Activated CD4-positive, alpha-beta memory T cell treated with anti-CD3 and anti-CD28 coated beads for 36 hours (primary cell): ENCODE measurements around the gene PDIA5. TPM values are rescaled to one million over a fixed set of nuclear protein-coding genes. Genes with fewer than 3 reads are reported as not detected.

ENCODE experiments used
- CTCF ChIA-PET: fragments of 350-600 bp; sonication (Branson Sonifier 250); formaldehyde crosslinking; loops from one replicate; lab custom pipeline; 2021; ENCODE audit warnings: antibody characterized with exemption, inconsistent platforms; lab: Charles Lee
- POLR2A ChIA-PET: fragments of 350-600 bp; sonication (Branson Sonifier 250); formaldehyde crosslinking; loops from one replicate; lab custom pipeline; 2021; ENCODE audit warnings: antibody characterized with exemption; lab: Charles Lee
- DNase-seq: peaks from one replicate; pipeline ENCODE4 v3.0.0-alpha.2; 2020
- H3K27ac Mint-ChIP-seq: one replicate; pipeline ENCODE4 v1.8.0; 2021; ENCODE audit warnings: mixed read lengths
- H3K27me3 Mint-ChIP-seq: one replicate; pipeline ENCODE4 v1.8.0; 2021; ENCODE audit warnings: mixed read lengths
- H3K36me3 Mint-ChIP-seq: one replicate; pipeline ENCODE4 v1.8.0; 2021; ENCODE audit warnings: mixed read lengths
- H3K4me1 Mint-ChIP-seq: one replicate; pipeline ENCODE4 v1.8.0; 2021; ENCODE audit warnings: low read depth, mixed read lengths
- H3K4me3 Mint-ChIP-seq: one replicate; pipeline ENCODE4 v1.8.0; 2021; ENCODE audit warnings: mild to moderate bottlenecking, mixed read lengths
- H3K9me3 Mint-ChIP-seq: one replicate; pipeline ENCODE4 v1.8.0; 2021; ENCODE audit warnings: mixed read lengths
- intact Hi-C: fragments of 100-400 bp; cut with micrococcal nuclease; formaldehyde crosslinking; loops from one replicate; pipeline ENCODE4 v1.15.1; 2023
- total RNA-seq, 2 experiments: library from RNA; stranded (reverse); gene quantifications; one replicate each; pipeline ENCODE4 v1.2.3, GENCODE V29; 2021

Gene PDIA5
- total RNA-seq, 2 experiments from 2014 or later, result 21.7 to 21.8 TPM

DNA sequence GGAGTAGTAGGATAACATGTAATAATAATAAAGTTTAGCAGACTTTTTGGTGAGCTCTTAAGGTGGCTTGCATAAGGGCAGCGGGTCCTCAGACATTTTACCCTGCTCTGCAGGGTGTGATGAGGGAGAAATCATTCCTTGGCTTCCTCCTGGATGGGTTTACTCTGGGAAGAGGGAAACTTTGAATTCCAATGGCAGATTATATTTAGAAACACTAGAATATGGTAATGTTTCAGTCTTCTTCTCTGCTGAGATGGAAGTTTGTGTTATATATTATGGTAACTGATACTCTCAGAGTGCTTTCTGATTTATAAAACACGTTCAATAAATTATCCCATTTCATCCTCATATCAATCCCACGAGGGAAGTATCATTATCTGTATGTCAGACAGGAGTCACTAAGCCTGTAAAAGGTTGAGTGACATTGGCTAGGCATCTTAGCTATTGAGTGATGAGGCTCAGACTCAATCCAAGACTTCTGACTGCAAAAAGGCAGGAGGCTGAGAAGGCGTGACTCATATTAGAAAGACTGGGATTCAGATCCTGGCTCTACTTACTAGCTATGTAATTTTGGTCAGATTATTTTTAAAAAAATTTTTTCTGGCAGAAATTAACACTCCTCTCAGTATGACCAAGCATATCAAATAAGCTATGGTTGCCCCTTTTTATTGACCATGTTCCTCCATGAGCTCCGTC, 19.3 kb downstream of the PDIA5 start:
- no peaks in the 10 kb centered on the region for H3K27me3 Mint-ChIP-seq
- ChIA-PET POLR2A (no interaction called here), CTCF (no interaction called here)
- H3K36me3 Mint-ChIP-seq, result peaks cover 3% of the 10 kb centered on the region
- no peaks in the 10 kb centered on the region for H3K9me3 Mint-ChIP-seq
- intact Hi-C loops, result no loop called here
- DNase-seq, result no peak
- H3K4me1 Mint-ChIP-seq, result peaks cover 19% of the 10 kb centered on the region
- no peak overlapping the region for H3K27ac Mint-ChIP-seq
- H3K4me3 Mint-ChIP-seq, result no peak overlapping the region

DNA sequence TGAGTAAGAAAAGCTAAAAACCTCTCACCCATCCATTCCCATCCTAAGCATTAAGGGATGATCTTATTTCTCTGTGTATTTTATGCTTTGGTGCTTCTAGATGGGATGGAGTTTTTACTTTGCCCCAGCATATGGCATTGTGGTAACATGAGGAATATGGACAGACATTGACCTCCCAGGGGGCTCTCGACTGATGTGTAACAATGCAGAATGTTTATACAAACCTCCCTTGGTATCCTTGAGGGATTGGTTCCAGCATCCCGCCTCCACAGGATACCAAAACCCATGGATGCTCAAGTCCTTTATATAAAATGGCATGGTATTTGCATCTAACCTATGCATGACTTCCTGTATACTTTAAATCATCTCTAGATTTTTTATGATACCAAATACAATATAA, 21.6 kb downstream of the PDIA5 start:
- CTCF ChIA-PET, result no interaction called here
- H3K4me3 Mint-ChIP-seq, result no peak overlapping the region
- H3K27me3 Mint-ChIP-seq, result no peaks in the 10 kb centered on the region
- H3K4me1 Mint-ChIP-seq, result peaks cover 21% of the 10 kb centered on the region
- H3K9me3 Mint-ChIP-seq, result no peaks in the 10 kb centered on the region
- POLR2A ChIA-PET, result no interaction called here
- peaks cover 15% of the 10 kb centered on the region for H3K36me3 Mint-ChIP-seq
- H3K27ac Mint-ChIP-seq, result no peak overlapping the region
- DNase-seq, result no peak
- intact Hi-C loops, result no loop called here

DNA sequence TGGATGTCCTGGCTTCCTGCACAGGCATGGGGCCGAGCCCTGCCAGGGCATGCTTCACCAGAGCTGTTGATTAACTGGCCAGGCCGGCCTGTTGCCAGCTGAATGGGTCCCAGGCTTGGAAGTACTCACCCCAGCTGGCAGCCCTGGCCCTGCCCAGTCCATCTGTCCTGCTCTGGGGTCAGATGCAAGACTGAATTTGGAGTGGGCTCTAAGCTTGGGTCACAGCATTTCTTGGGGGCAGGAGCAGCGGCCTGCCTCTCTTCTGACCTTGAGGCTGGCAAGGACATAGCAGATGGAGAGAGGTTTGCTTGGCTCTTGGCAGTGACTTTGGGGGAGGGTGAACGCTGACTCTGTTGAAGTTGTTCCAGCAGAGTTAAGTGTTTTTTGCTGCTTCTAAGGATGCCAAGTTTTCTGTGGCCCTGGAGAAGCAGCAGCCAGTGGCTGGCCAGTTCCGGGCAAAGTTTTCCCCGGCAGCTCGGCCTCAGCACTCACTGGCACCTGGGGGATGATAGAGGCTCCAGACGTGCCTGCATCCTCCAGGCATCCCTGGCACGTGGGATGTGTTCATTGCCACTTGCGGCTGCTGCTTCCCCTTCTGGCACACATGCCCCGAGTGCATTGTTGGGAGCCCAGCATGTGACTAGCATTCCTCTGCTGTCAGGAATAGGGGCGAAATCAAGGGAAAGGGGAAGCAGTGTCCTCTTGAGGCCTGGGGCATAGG, 22.9 kb downstream of the PDIA5 start:
- no peak overlapping the region for H3K4me3 Mint-ChIP-seq
- H3K27me3 Mint-ChIP-seq, result no peaks in the 10 kb centered on the region
- no peak for DNase-seq
- peaks cover 21% of the 10 kb centered on the region for H3K36me3 Mint-ChIP-seq
- CTCF ChIA-PET, result no interaction called here
- no peaks in the 10 kb centered on the region for H3K9me3 Mint-ChIP-seq
- POLR2A ChIA-PET, result interaction anchor here (1.1 kb wide), 1 partner anchor 15 kb away, joined by 4 read pairs; no protein-coding TSS in a partner anchor
- intact Hi-C loops, result no loop called here
- peaks cover 10% of the 10 kb centered on the region for H3K4me1 Mint-ChIP-seq
- H3K27ac Mint-ChIP-seq, result no peak overlapping the region

DNA sequence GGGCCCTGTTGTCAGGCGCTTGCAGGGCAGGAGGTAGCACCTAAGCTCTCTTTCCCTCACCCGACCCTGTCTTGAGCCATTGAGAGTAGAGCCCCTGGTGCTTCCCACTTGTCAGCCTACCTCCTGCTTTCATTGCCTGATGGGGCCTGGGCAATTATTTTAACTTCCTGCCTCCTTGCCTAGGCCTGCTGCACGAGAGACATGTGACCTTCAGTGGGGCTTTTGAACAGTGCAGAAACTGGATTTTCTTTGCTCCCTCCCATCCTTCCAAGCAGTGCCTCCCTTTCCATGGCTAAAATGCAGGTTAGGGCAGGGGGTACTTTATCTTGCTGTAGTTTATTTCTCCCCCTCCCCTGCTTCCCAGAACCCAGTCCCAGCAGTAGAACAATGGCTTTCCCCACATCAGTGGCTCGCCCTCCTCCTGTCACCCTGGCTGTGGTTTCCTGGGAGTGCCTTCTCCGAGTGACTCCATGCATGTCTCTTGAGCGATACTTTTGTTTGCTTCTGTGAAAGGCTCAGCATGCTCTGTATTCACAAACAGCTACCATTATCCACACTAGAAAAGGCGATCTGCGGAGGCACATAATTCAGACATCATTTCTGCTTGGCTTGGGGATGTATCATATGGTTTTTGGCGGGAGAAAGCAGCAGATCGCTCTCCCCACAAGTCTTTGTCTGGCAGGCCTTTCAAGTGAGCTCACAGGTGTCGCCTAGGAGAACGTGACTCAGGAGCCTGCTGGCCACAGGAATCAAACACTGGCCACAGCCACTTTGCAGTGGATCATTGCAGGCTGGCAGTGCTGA, 24.1 kb downstream of the PDIA5 start:
- DNase-seq, result no peak
- Mint-ChIP-seq H3K9me3 (no peaks in the 10 kb centered on the region), H3K27ac (no peak overlapping the region)

DNA sequence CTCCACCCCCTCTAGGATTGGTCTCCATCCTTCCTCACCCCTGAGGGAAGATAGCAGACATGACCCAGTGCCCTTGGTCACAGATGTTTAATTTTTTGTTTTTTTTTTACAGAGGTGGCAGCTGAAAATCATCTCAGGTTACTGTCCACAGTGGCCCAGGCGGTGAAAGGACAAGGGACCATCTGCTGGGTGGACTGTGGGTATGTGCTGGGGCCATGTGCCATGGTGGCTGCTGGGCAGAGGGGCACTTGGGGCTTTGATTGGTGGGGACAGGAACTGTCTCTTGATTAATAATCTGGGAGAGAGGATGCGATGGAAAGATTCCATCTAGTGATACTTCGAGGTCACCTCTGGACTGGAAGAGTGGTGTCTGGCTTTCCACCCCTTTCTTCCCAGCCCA, 25.4 kb downstream of the PDIA5 start:
- DNase-seq, result no peak
- no peak overlapping the region for H3K4me3 Mint-ChIP-seq
- H3K27me3 Mint-ChIP-seq, result no peaks in the 10 kb centered on the region
- intact Hi-C loops, result no loop called here
- ChIA-PET CTCF (no interaction called here), POLR2A (no interaction called here)
- no peak overlapping the region for H3K27ac Mint-ChIP-seq
- H3K36me3 Mint-ChIP-seq, result peaks cover 26% of the 10 kb centered on the region
- H3K4me1 Mint-ChIP-seq, result peaks cover 10% of the 10 kb centered on the region
- no peaks in the 10 kb centered on the region for H3K9me3 Mint-ChIP-seq

More for the DNA sequence above, 24.1 kb downstream of the PDIA5 start:
- peaks cover 21% of the 10 kb centered on the region for H3K36me3 Mint-ChIP-seq
- POLR2A ChIA-PET, result interaction anchor here (1.1 kb wide), 1 partner anchor 13 kb away, joined by 4 read pairs; no protein-coding TSS in a partner anchor
- CTCF ChIA-PET, result no interaction called here
- peaks cover 10% of the 10 kb centered on the region for H3K4me1 Mint-ChIP-seq
- H3K4me3 Mint-ChIP-seq, result no peak overlapping the region
- intact Hi-C loops, result no loop called here
- H3K27me3 Mint-ChIP-seq, result no peaks in the 10 kb centered on the region

DNA sequence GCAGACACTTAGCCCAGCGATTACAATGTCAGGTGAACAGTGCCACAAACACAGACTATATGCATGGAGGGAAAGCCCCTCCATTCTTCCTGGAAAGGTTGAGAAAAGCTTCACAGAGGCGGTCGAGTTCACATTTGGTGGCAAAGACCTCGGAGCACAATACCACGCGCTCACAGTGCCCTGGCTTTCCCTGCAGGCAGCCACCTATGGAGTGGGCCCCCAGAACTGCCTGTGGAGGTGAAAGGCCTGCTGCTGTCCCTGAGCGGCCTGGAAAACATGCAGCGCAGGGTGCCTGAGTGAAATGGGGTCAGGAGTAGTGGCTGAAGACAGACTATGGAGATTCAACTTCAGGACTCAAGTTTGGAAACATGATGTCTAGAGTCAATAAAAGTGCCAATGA, 26.9 kb downstream of the PDIA5 start:
- CTCF ChIA-PET, result no interaction called here
- H3K36me3 Mint-ChIP-seq, result peaks cover 30% of the 10 kb centered on the region
- H3K4me3 Mint-ChIP-seq, result no peak overlapping the region
- no peaks in the 10 kb centered on the region for H3K27me3 Mint-ChIP-seq
- peaks cover 10% of the 10 kb centered on the region for H3K4me1 Mint-ChIP-seq
- DNase-seq, result no peak
- no peaks in the 10 kb centered on the region for H3K9me3 Mint-ChIP-seq
- H3K27ac Mint-ChIP-seq, result no peak overlapping the region
- POLR2A ChIA-PET, result no interaction called here
- intact Hi-C loops, result no loop called here

DNA sequence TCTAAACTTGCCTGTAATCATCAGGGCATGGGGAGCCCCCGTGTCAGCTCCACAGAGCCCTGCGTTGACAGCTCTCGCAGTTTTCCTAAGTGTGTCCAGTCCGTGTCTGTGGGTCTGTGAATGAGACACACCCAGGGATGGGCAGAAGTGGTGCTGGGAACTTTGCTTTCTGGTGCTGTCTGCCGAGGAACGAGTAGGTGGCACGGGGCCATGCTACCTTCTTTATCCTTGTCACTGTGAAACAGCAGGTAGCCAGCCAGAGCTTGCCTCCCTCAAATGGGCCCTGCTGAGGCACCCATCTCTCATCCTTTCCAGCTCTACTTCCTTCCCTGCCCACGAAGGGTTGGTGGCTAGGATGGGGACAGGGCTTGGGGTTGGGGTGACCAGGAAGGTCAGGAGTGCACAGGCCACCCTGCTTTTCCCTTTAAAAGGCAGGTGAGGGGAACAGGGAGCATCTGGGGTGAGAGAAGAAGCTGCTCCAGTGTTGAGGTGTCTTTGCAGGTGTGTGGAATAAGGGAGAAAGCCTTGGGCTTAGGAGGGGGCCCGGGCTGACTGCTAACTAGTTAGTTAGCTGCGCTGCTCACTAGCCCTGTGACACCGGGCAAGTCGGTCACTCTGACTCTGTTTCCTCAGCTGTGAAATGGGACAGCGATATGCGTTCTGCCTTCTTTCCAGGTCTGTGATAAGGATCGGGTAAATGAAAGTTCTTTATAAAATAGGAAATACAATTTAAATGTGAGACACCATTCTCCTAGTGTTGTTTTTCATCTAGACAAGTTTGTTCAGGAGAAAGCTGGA, 27.9 kb downstream of the PDIA5 start:
- intact Hi-C loops, result no loop called here
- peaks cover 36% of the 10 kb centered on the region for H3K36me3 Mint-ChIP-seq
- no peaks in the 10 kb centered on the region for H3K27me3 Mint-ChIP-seq
- peaks cover 10% of the 10 kb centered on the region for H3K4me1 Mint-ChIP-seq
- no peak for DNase-seq
- no peak overlapping the region for H3K27ac Mint-ChIP-seq
- POLR2A ChIA-PET, result no interaction called here
- no peaks in the 10 kb centered on the region for H3K9me3 Mint-ChIP-seq
- CTCF ChIA-PET, result no interaction called here
- no peak overlapping the region for H3K4me3 Mint-ChIP-seq

DNA sequence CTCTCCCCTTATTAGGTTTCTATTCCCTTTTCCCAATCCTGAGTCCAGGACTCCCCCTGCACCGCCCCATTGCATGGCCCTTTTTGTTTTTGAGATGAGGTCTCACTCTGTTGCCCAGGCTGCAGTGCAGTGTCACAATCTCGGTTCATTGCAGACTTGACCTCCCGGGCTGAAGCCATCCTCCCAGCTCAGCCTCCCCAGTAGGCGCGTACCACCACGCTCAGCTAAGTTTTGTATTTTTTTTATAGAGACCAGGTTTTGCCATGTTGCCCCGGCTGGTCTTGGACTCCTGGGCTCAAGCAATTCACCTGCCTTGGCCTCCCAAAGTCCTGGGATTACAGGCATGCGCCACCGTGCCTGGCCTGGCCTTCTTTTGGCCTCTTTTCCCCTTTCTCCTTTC, 29.3 kb downstream of the PDIA5 start:
- Mint-ChIP-seq H3K4me1 (peaks cover 2% of the 10 kb centered on the region), H3K36me3 (peaks cover 33% of the 10 kb centered on the region), H3K4me3 (no peak overlapping the region), H3K27ac (no peak overlapping the region), H3K9me3 (no peaks in the 10 kb centered on the region), H3K27me3 (no peaks in the 10 kb centered on the region)
- intact Hi-C loops, result no loop called here
- POLR2A ChIA-PET, result no interaction called here
- CTCF ChIA-PET, result no interaction called here
- DNase-seq, result no peak

DNA sequence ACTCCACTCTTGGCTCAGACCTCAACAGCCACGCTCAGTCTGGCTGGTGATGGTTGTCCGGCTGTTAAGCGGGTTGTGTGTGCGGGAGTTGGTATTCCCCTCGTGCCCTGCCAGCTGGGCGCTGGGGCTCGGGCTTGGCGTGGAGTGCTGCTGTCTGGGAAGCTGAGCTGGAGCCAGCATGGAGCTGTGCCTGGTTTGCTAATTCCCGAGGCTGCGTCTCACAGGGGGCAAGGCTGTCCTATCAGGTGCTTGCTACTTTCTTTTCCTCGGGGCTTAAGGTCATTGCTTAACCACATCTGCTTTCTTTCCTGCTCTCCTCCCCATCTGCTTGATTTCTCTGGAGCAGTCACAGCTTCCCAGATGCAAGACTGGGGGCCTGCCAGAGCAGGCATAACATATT, 29.9 kb downstream of the PDIA5 start:
- no peaks in the 10 kb centered on the region for H3K27me3 Mint-ChIP-seq
- POLR2A ChIA-PET, result no interaction called here
- no peaks in the 10 kb centered on the region for H3K4me1 Mint-ChIP-seq
- no peak overlapping the region for H3K4me3 Mint-ChIP-seq
- no peak overlapping the region for H3K27ac Mint-ChIP-seq
- CTCF ChIA-PET, result no interaction called here
- intact Hi-C loops, result no loop called here
- H3K36me3 Mint-ChIP-seq, result peaks cover 31% of the 10 kb centered on the region
- H3K9me3 Mint-ChIP-seq, result no peaks in the 10 kb centered on the region
- DNase-seq, result no peak

DNA sequence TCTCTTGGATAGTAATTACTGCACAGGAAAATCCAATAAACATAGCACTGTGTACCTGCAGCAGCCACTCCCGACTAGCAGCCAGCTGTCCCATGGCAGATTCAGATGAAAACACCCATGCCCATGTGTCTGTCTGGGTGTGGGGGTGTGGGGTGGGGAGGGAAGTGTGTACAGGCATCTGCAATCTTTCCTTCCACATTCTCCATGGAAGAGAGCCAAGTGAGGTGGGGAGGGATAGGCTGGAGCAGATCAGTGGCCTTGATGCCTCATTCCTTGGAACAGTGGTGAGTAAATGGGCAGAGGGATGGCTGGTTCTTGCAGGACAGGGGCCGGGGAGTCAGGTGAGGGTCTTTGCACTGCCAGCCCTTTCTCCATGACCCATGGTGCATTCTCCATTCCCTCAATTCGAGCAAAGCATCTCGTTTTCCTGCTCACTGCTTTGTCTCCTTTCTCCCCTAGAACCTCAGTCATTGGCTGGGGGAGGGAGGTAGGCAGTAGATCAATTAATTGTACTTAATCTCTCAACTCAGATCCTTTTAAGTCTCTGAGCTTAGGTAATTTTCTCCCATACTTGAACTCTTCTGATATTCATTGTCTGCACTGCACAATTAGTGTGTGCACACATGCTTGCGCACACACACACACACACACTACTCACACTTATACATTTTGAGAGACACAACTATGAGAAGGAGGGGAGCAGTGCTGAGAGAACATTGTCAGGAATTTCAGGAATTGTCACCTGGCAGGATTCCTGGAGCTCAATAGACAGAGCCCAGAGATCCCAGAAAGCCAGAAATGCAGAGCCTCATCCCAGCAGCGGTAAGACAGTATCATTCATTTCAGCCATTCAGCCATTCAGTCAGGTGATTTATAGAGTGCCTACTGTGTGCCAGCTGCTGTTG, 31.9 kb downstream of the PDIA5 start:
- Mint-ChIP-seq H3K9me3 (no peaks in the 10 kb centered on the region), H3K36me3 (peaks cover 28% of the 10 kb centered on the region), H3K27ac (no peak overlapping the region), H3K27me3 (no peaks in the 10 kb centered on the region), H3K4me3 (no peak overlapping the region), H3K4me1 (no peaks in the 10 kb centered on the region)
- intact Hi-C loops, result no loop called here
- DNase-seq, result no peak
- ChIA-PET CTCF (no interaction called here), POLR2A (interaction anchor here (0.9 kb wide), 1 partner anchor 31 kb away, joined by 3 read pairs; no protein-coding TSS in a partner anchor)
